ENCODE data around the gene DPP4. TPM values are rescaled to one million over a fixed set of nuclear protein-coding genes. Genes with fewer than 3 reads are reported as not detected.

The DPP4 gene
- total RNA-seq, 1 donor from 2014 or later, result 1.7 TPM

DNA sequence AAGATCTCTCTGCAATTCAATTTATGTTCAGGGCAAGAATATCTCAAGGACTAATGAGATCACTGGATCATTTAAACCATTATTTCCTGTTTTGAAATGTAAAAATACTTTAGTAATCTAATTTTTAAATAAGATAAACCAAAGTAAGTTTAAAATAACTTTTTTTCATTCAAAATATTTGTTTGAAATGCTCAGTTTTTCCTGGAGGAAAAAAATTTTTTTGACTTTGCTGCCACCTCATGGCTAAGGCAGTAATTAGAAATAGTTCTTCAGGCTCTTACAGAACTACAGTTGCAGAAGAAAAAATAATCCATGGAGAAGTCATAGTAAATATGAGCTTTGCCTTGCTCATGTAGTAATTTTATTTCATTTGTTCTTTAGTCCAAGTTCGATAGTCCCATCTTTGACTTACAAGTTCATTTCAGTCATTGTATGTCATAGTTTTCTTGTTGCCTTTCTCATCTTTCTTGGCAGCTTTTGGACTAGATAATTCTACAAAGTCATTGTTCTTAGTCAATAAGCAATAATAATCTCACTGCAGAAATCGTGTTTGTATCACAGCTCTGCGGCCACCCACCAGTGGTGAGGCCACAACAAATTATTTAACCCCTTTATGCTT lies 127.4 kb downstream of the DPP4 start:
- no peaks in the 10 kb centered on the region for H3K4me1 ChIP-seq
- TF ChIP-seq, protein P1, sequence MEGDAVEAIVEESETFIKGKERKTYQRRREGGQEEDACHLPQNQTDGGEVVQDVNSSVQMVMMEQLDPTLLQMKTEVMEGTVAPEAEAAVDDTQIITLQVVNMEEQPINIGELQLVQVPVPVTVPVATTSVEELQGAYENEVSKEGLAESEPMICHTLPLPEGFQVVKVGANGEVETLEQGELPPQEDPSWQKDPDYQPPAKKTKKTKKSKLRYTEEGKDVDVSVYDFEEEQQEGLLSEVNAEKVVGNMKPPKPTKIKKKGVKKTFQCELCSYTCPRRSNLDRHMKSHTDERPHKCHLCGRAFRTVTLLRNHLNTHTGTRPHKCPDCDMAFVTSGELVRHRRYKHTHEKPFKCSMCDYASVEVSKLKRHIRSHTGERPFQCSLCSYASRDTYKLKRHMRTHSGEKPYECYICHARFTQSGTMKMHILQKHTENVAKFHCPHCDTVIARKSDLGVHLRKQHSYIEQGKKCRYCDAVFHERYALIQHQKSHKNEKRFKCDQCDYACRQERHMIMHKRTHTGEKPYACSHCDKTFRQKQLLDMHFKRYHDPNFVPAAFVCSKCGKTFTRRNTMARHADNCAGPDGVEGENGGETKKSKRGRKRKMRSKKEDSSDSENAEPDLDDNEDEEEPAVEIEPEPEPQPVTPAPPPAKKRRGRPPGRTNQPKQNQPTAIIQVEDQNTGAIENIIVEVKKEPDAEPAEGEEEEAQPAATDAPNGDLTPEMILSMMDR (IDR thresholded peaks at IDR 0.05), result peak in 1 of 3 experiments; percentile 35
- no peak for DNase-seq (ENCODE audit: low spot score in 2 of 2)
- H3K27ac ChIP-seq, result no peak overlapping the region
- H3K4me3 ChIP-seq, result no peak overlapping the region
- intact Hi-C loops (cut with DNase I), result no loop called here
- H3K27me3 ChIP-seq, result no peaks in the 10 kb centered on the region
- H3K9me3 ChIP-seq, result no peaks in the 10 kb centered on the region
- no peaks in the 10 kb centered on the region for H3K36me3 ChIP-seq

GRCh38 chr2:161943011-161943410 lies 131.0 kb downstream of the DPP4 start:
- no peaks in the 10 kb centered on the region for H3K27me3 ChIP-seq
- intact Hi-C loops (cut with DNase I), result no loop called here
- H3K4me3 ChIP-seq, result no peak overlapping the region
- H3K27ac ChIP-seq, result no peak overlapping the region
- no peaks in the 10 kb centered on the region for H3K4me1 ChIP-seq
- DNase-seq (ENCODE audit: low spot score in 2 of 2), result no peak
- TF ChIP-seq, protein P1 (IDR thresholded peaks at IDR 0.05), result no peak
- H3K9me3 ChIP-seq, result no peaks in the 10 kb centered on the region
- H3K36me3 ChIP-seq, result no peaks in the 10 kb centered on the region

Other genes starting within 250 kb of the DPP4 start
- gene GCG, start 78.0 kb upstream of the DPP4 start, total RNA-seq, result not detected
- gene FAP, start 169.2 kb upstream of the DPP4 start, total RNA-seq, result 16.7 TPM
- gene IFIH1, start 244.5 kb upstream of the DPP4 start, total RNA-seq, result 11.8 TPM